Mucosa of stomach (tissue), 1 donor: ENCODE results near the gene KDM8.
A peak's percentile ranks its signal among the peaks of the same experiment; 100 is the strongest.

Experiments used
- H3K27me3 ChIP-seq: one replicate; pipeline ENCODE4 v1.7.0; 2013; ENCODE audit warnings: mild to moderate bottlenecking, low read length; ENCODE audit not compliant: control insufficient read depth, insufficient read depth
- H3K36me3 ChIP-seq: one replicate; pipeline ENCODE4 v1.7.0; 2013; ENCODE audit warnings: low read length; ENCODE audit not compliant: control insufficient read depth, insufficient read depth
- H3K4me1 ChIP-seq: one replicate; pipeline ENCODE4 v1.7.0; 2013; ENCODE audit warnings: mild to moderate bottlenecking, low read length; ENCODE audit not compliant: control insufficient read depth, insufficient read depth
- H3K4me3 ChIP-seq: one replicate; pipeline ENCODE4 v1.7.0; 2013; ENCODE audit warnings: low read length
- H3K9ac ChIP-seq: one replicate; pipeline ENCODE4 v1.7.0; 2013; ENCODE audit warnings: mild to moderate bottlenecking, low read length, moderate library complexity
- H3K9me3 ChIP-seq: one replicate; pipeline ENCODE4 v1.7.0; 2013; ENCODE audit warnings: mild to moderate bottlenecking, low read length, moderate library complexity; ENCODE audit not compliant: control insufficient read depth
- donor health status: Pancreatic carcinoma.

KDM8 gene

DNA sequence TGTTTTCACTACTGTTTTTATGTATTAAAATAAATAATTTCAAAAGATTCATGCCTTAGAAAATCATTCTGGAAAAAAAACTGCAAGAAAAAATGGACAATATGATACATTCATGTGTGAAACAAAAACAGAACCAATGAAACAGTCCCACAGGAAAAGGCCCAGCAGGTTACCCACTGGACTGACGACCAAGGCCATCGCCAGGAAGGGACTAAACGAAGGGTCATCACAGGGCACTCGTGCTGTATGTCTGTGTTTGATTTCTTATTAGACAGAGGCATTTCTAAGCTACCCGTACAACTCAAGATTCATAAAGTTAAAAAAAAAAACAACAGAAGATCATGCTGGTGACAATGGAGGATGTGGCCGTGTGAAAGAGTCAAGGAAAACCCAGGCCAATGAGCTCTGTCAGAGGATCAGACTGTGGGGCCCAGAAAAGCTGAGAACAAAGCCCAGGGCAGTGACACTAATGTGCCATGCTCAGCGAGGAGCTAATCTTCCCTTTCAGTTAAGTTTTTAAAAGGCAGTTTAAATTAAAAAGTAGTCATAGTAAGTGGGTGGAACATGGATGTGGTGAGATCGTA lies 33.4 kb downstream of the KDM8 start:
- Histone ChIP-seq H3K27me3 (no peaks in the 10 kb centered on the region), H3K4me3 (no peak overlapping the region), H3K36me3 (no peaks in the 10 kb centered on the region), H3K9ac (no peak overlapping the region), H3K4me1 (peaks cover 42% of the 10 kb centered on the region), H3K9me3 (no peaks in the 10 kb centered on the region)

DNA sequence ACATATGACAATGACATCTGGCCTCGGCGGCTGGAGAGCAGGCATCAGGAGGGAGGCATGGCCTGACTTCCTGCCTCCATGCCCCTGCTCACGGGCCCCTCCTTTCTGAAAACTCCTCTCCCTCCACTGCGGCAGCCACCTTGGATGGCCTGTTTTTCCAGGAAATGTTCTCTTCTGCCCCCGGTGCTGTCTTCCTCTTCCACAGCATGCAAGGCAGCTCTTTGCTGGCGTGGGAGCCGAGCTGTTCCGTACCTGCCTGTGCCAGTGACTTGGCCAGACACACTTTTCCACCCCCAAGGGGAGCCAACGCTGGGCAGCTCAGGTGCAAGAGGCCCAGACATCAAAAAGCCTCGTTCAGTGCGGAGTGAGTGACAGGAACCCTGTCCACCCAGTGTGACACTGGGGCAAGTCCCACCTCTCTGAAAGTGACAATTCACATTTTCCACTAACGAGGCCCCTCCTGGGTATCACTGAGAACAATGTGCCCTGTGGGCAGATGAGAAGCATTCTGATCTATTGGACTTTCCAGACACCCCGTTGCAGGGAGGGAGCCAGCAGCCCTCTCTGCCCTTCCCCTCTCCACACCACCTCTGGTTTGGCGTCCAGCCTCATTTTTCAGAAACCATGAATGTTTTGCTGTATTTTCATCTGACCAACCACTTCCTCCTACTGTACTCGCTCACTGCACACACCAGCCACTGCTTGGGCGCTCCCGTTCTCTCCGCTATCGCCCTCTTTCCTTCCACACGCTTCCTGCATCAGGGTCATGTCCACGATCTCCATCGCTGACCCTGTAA lies 34.1 kb downstream of the KDM8 start:
- no peak overlapping the region for H3K9ac ChIP-seq
- H3K4me1 ChIP-seq, result peaks cover 37% of the 10 kb centered on the region
- H3K36me3 ChIP-seq, result no peaks in the 10 kb centered on the region
- H3K27me3 ChIP-seq, result no peaks in the 10 kb centered on the region
- no peak overlapping the region for H3K4me3 ChIP-seq
- H3K9me3 ChIP-seq, result no peaks in the 10 kb centered on the region

DNA sequence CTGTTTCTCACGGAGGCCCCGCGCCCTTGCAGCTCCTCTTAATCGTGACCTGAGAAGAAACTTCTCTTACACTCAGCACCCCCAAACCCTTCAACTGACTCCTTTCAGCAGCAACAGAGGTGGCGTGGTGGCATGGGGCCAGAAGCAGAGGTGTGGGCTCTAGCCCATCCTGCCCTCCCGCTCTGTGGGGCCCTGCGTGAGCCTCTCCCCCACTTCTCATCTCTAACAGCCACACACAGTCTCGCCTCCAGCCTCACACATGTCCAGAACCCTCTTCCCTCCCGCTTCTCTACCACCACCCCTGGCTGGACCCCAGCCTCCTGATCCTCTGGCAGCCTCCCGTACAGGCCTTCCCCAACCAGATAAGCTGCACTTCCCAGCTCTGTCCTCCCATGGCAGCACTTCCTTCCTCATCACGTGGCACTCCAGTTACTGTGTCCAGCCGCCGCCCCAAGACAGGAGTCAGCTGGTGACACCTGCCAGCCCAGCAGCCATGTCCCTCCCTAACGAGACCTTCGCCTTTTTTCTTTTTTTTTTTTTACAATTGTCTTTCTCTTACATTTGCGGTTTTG lies 34.8 kb downstream of the KDM8 start:
- H3K4me3 ChIP-seq, result no peak overlapping the region
- H3K36me3 ChIP-seq, result no peaks in the 10 kb centered on the region
- no peak overlapping the region for H3K9ac ChIP-seq
- H3K9me3 ChIP-seq, result no peaks in the 10 kb centered on the region
- H3K27me3 ChIP-seq, result no peaks in the 10 kb centered on the region
- peaks cover 37% of the 10 kb centered on the region for H3K4me1 ChIP-seq

DNA sequence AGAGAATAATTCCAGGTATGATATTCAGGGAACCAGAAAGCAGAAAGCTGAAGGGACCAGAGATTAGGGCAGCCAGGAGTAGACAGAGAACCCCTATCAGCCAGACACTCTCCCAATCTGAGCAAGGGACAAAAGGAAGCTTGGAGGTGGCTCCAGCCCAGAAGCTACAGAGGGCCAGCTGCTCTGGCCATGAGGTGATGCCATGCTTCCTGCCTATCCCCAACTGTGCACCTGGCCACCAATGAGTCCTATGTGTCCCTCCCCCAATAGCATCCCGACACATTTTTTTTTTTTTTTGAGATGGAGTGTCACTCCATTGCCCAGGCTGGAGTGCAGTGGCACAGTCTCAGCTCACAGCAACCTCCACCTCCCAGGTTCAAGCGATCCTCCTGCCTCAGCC lies 35.3 kb downstream of the KDM8 start:
- H3K9ac ChIP-seq, result no peak overlapping the region
- H3K4me1 ChIP-seq, result peaks cover 39% of the 10 kb centered on the region
- H3K4me3 ChIP-seq, result no peak overlapping the region
- no peaks in the 10 kb centered on the region for H3K9me3 ChIP-seq
- no peaks in the 10 kb centered on the region for H3K27me3 ChIP-seq
- H3K36me3 ChIP-seq, result no peaks in the 10 kb centered on the region

DNA sequence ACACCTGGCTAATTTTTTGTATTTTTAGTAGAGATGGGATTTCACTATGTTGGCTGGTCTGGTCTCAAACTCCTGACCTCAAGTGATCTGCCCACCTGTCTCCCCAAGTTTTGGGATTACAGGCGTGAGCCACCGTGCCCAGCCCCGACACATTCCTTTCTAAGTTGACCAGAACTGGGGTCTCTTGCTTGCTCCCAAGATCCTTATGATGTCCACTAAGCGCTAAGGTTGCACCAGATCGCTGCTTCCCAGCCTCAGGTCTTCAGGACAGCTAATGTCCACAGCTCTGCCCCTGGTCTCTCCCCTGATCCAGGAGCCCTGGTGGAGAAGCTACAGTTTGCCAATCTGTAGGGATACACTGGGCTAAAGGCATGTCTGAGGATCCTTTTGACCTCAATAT lies 35.7 kb downstream of the KDM8 start:
- no peaks in the 10 kb centered on the region for H3K9me3 ChIP-seq
- H3K36me3 ChIP-seq, result no peaks in the 10 kb centered on the region
- H3K4me3 ChIP-seq, result no peak overlapping the region
- H3K9ac ChIP-seq, result no peak overlapping the region
- H3K4me1 ChIP-seq, result peaks cover 44% of the 10 kb centered on the region
- H3K27me3 ChIP-seq, result no peaks in the 10 kb centered on the region

DNA sequence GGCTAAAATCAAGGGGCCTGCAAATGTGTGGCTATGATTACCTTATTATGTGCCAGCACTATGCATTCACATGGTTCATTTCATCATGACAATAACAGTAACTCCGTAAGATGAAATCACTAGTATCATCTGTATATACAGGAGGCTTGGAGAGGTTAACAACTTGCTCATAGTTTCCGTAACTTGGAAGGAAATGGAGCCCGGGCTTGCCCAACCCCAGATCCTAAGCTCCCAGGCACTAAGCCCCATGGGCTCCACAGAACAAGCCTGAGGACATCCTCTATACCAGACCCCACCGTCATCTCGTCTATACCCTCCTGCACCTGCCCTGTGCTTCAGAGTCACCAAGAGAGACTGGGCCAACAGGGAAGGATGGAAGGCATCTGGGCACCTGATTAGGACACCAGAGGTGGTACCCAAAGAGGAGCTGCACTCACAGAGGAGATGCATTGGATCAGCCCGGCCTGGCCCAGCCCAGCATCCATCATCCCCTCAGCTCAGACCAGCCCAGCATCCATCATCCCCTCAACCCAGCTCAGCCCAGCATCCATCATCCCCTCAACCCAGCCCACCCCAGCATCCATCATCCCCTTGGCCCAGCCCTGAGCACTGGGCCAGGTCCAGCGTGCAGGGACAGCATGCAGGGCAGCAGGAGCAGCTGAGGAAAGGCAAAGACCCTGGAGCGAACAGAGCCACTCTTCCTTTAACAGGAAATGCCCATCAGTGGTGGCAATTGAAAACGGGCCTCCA lies 36.8 kb downstream of the KDM8 start:
- H3K4me3 ChIP-seq, result no peak overlapping the region
- H3K36me3 ChIP-seq, result no peaks in the 10 kb centered on the region
- H3K4me1 ChIP-seq, result peaks cover 36% of the 10 kb centered on the region
- no peaks in the 10 kb centered on the region for H3K9me3 ChIP-seq
- no peaks in the 10 kb centered on the region for H3K27me3 ChIP-seq
- H3K9ac ChIP-seq, result no peak overlapping the region

DNA sequence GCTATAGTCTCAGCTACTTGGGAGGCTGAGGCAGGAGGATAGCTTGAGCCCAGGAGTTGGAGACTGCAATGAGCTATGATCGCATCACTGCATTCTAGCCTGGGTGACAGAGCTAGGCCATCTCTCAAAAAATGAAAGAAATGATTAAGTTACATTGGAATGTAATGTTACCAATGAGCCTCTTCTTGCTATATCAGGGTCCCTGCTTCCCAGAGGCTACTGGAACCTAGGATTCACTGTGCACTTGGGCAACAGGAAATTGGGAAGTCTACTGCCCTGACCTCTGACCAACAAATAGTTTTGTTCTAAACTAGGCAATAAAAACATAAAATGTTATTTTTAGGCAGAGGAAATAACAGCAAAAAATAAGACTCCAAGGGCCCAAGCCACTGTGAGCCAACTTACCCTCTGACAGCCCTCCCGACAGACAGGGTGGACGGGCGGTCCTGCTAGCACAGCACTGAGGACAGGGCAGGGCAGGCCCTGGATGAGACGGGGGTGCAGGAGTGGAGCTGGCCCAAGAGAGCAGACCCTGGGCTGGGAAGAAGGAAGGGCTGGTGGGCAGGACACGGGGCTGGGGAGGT lies 37.7 kb downstream of the KDM8 start:
- no peaks in the 10 kb centered on the region for H3K36me3 ChIP-seq
- H3K9me3 ChIP-seq, result no peaks in the 10 kb centered on the region
- H3K27me3 ChIP-seq, result no peaks in the 10 kb centered on the region
- H3K9ac ChIP-seq, result no peak overlapping the region
- no peak overlapping the region for H3K4me3 ChIP-seq
- peaks cover 27% of the 10 kb centered on the region for H3K4me1 ChIP-seq

DNA sequence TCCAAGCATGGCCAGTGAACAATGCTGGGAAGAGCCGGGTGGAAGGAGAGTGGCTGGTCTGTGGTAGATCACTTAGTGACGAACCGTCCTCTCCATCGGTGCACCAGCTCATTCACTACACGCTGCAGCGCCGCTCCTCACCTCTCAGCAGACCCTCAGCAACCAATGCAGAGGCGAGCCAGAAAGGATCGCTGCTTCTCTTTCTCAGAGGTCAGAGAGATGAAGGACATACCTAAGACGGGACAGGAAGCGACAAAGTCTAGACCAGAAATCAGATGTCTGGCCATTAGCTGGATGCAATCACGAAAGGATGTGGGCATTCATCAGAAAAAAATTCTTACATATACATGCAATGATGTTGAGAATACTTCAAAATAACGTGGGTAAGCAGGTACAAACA lies 38.3 kb downstream of the KDM8 start:
- Histone ChIP-seq H3K4me1 (peaks cover 21% of the 10 kb centered on the region), H3K9me3 (no peaks in the 10 kb centered on the region), H3K36me3 (no peaks in the 10 kb centered on the region), H3K4me3 (no peak overlapping the region), H3K9ac (no peak overlapping the region), H3K27me3 (no peaks in the 10 kb centered on the region)

DNA sequence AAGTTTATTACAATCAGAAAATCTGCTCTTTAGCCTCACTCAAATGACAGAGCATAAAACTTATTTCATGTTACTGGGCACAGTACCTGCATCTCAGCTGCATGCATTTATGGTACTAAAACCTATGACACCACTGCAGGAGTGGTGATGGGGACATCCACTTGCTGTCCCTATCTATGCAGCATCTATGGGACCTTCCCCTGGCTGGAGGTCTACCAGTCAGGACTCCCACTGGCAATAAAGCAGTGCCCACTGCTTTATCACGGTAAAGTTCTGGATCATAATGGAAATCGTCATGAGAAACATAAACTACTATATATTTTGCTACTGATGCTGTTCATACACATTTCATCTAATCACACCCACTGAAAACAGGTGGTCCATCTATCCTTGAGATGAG lies 39.1 kb downstream of the KDM8 start:
- H3K9ac ChIP-seq, result peak overlapping the region; percentile 37
- no peaks in the 10 kb centered on the region for H3K9me3 ChIP-seq
- H3K27me3 ChIP-seq, result no peaks in the 10 kb centered on the region
- no peak overlapping the region for H3K4me3 ChIP-seq
- peaks cover 18% of the 10 kb centered on the region for H3K4me1 ChIP-seq
- H3K36me3 ChIP-seq, result no peaks in the 10 kb centered on the region

DNA sequence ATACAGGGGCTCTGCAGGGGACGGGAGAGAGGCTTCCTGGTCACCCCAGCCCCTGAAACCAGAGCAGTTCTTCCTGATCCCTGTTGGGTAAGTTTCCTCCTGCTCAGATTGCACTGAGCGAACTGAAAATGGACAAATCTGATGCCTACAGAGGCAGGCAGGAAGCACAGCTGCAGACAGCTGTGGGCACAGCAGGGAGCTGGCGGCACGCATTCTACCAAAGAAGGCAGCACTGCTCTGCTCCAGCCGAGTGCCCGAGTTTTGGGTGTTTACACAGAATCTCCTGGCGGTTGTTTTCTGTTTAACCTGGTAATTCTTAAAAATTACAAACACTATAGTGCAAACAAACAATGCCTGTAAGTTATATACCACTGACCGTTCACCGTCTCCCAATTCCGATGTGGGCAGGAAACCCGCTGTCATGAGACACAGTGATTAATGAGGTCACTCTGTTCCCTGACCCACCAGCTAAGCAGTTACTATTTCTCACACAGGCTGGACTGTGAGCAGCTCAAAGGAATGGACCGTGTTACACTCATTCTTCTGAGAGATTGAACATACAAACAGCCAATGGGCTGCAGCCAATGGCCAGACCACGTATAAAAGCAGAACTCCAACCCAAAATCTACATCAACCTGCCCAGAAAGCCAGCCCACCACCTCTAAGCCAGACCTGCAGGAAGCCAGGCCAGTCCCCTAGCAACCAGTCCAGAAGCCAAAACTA lies 39.7 kb downstream of the KDM8 start:
- Histone ChIP-seq H3K27me3 (no peaks in the 10 kb centered on the region), H3K4me3 (no peak overlapping the region), H3K9me3 (no peaks in the 10 kb centered on the region), H3K4me1 (peaks cover 14% of the 10 kb centered on the region), H3K9ac (peak overlapping the region; percentile 37), H3K36me3 (no peaks in the 10 kb centered on the region)

DNA sequence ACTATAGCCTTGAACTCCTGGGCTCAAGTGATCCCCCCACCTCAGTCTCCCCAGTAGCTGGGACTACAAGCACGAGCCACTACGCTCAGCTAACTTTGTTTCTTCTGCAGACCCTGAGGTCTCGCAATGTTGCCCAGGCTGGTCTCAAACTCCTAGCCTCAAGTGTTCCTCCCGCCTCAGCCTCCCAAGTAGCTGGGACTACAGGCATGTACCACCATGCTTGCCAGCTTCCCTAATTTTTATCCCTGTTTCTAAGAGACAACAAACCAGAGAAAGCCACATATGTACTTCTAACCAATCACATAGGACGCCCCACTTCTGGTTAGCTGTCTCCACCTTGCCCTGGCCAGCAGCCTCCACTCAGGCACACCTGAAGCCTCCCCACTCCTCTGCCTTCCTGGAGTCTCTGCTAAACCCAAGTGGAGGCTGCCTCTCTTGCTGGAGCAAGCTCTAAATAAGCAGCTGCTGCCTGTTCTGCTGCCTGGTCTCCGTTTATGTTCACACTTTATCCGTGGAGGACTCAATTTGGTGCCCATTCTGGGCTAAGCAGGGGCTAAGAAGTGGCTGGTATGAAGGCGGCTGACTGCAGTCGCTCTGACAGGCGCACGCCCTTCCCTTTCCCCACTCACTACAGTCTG lies 40.5 kb downstream of the KDM8 start:
- H3K4me3 ChIP-seq, result no peak overlapping the region
- H3K4me1 ChIP-seq, result peaks cover 8% of the 10 kb centered on the region
- H3K36me3 ChIP-seq, result no peaks in the 10 kb centered on the region
- peak overlapping the region; percentile 37 for H3K9ac ChIP-seq
- H3K27me3 ChIP-seq, result no peaks in the 10 kb centered on the region
- H3K9me3 ChIP-seq, result no peaks in the 10 kb centered on the region
